Neutrophil (primary cell): ENCODE results near the gene FAS.

ENCODE experiments used
- H3K27ac ChIP-seq: fragments of 200-600 bp; sonication (generic); 2 replicates; pipeline ENCODE4 v1.5.1; 2016; ENCODE audit warnings: mild to moderate bottlenecking, moderate library complexity
- H3K27me3 ChIP-seq: fragments of 200-600 bp; sonication (generic); 2 replicates; pipeline ENCODE4 v1.6.0; 2016; ENCODE audit warnings: mild to moderate bottlenecking
- H3K36me3 ChIP-seq: fragments of 200-600 bp; sonication (generic); 2 replicates; pipeline ENCODE4 v1.5.1; 2017
- H3K4me1 ChIP-seq, 2 experiments: fragments of 200-600 bp in 1 of 2; sonication (generic) in 1 of 2; 1 replicate in 1 of 2; 2 replicates in 1 of 2; pipeline versions ENCODE4 v1.5.1 to v1.6.1; 2013 to 2016; ENCODE audit warnings: low read depth in 1 of 2, low read length in 1 of 2, mild to moderate bottlenecking in 1 of 2, moderate library complexity in 1 of 2; ENCODE audit not compliant: control insufficient read depth in 1 of 2, insufficient read depth in 1 of 2
- H3K4me3 ChIP-seq, 2 experiments: fragments of 200-600 bp in 1 of 2; sonication (generic) in 1 of 2; 1 replicate in 1 of 2; 2 replicates in 1 of 2; pipeline ENCODE4 v1.5.1; 2013 to 2016; ENCODE audit warnings: low read depth in 1 of 2, low read length in 1 of 2, mild to moderate bottlenecking in 1 of 2, moderate library complexity in 1 of 2
- H3K9me3 ChIP-seq: fragments of 200-600 bp; sonication (generic); 2 replicates; pipeline ENCODE4 v1.5.1; 2016
- TF ChIP-seq, protein P1 (sequence below): fragments of 200-600 bp; sonication (generic); IDR thresholded peaks from 2 replicates; pipeline ENCODE4 v1.5.1; 2016; ENCODE audit warnings: antibody characterized with exemption

Gene FAS

GRCh38 chr10:89037096-89037495, 46.5 kb downstream of the FAS start:
- peaks cover 8 to 16% of the 10 kb centered on the region in 2 experiments for H3K4me1 ChIP-seq
- no peaks in the 10 kb centered on the region for H3K9me3 ChIP-seq
- no peak overlapping the region for H3K4me3 ChIP-seq
- TF ChIP-seq, protein P1, sequence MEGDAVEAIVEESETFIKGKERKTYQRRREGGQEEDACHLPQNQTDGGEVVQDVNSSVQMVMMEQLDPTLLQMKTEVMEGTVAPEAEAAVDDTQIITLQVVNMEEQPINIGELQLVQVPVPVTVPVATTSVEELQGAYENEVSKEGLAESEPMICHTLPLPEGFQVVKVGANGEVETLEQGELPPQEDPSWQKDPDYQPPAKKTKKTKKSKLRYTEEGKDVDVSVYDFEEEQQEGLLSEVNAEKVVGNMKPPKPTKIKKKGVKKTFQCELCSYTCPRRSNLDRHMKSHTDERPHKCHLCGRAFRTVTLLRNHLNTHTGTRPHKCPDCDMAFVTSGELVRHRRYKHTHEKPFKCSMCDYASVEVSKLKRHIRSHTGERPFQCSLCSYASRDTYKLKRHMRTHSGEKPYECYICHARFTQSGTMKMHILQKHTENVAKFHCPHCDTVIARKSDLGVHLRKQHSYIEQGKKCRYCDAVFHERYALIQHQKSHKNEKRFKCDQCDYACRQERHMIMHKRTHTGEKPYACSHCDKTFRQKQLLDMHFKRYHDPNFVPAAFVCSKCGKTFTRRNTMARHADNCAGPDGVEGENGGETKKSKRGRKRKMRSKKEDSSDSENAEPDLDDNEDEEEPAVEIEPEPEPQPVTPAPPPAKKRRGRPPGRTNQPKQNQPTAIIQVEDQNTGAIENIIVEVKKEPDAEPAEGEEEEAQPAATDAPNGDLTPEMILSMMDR = no peak
- no peak overlapping the region for H3K27ac ChIP-seq
- peaks cover 7% of the 10 kb centered on the region for H3K36me3 ChIP-seq
- no peaks in the 10 kb centered on the region for H3K27me3 ChIP-seq

- H3K4me1 ChIP-seq = no peaks in the 10 kb centered on the region
- no peaks in the 10 kb centered on the region for H3K9me3 ChIP-seq
- H3K27me3 ChIP-seq = no peaks in the 10 kb centered on the region
- no peak overlapping the region for H3K4me3 ChIP-seq
- TF ChIP-seq, protein P1 = no peak
- H3K36me3 ChIP-seq = no peaks in the 10 kb centered on the region
- no peak overlapping the region for H3K27ac ChIP-seq
These were observed 52.0 kb downstream of the FAS start for GRCh38 chr10:89042562-89042961.

DNA sequence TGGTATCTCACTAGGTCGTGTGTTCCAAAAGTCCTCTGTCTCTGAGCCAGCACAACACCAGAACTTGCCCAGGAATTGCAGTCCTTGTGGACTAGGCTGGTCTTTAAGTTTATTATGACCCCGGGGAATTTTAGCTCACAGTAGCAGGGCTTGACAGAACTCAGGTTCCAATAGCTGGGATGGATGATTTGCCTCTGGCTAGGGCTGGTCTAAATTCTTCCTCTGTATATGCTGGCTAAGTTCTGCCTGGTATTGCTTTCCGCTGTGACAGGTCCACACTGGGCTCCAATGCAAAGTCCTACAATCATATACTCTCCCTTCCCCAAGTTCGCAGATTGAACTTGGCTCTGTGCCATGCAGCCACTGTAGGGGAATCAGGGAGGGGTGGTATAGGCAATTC, 52.5 kb downstream of the FAS start:
- TF ChIP-seq, protein P1 = no peak
- Histone ChIP-seq H3K36me3 (no peaks in the 10 kb centered on the region), H3K27ac (no peak overlapping the region), H3K4me1 (no peaks in the 10 kb centered on the region), H3K27me3 (no peaks in the 10 kb centered on the region), H3K4me3 (no peak overlapping the region), H3K9me3 (no peaks in the 10 kb centered on the region)

DNA sequence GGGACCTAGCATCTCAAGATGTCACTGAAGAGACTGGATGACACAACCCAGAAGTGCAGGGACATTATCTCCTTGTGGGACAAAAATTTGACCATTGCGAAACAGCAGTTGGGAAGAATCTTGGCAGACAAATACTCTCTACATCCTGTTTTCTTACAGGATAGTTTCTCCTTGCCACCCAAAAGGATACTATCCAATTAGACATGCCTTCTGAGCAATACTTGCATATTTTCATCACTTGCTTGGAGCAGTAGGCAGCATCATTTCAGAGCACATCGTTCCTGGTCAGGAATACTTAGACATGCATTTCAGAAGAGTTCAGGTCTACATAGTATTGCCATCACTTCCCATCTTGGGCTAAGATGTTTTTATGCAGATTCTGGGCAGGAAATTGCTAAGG, 56.8 kb downstream of the FAS start:
- Histone ChIP-seq H3K36me3 (no peaks in the 10 kb centered on the region), H3K9me3 (no peaks in the 10 kb centered on the region), H3K4me3 (no peak overlapping the region), H3K4me1 (no peaks in the 10 kb centered on the region), H3K27ac (no peak overlapping the region), H3K27me3 (no peaks in the 10 kb centered on the region)
- TF ChIP-seq, protein P1 = no peak

- Histone ChIP-seq H3K9me3 (no peaks in the 10 kb centered on the region), H3K4me1 (no peaks in the 10 kb centered on the region), H3K36me3 (no peaks in the 10 kb centered on the region), H3K27me3 (no peaks in the 10 kb centered on the region), H3K4me3 (no peak overlapping the region), H3K27ac (no peak overlapping the region)
- TF ChIP-seq, protein P1 = no peak
These were observed 61.0 kb downstream of the FAS start for GRCh38 chr10:89051593-89051992.

GRCh38 chr10:89053555-89053954, 63.0 kb downstream of the FAS start:
- H3K27me3 ChIP-seq = no peaks in the 10 kb centered on the region
- no peak overlapping the region for H3K27ac ChIP-seq
- H3K4me3 ChIP-seq = no peak overlapping the region
- H3K4me1 ChIP-seq = no peaks in the 10 kb centered on the region
- TF ChIP-seq, protein P1 = no peak
- no peaks in the 10 kb centered on the region for H3K9me3 ChIP-seq
- H3K36me3 ChIP-seq = no peaks in the 10 kb centered on the region
